Left lung (tissue), 10 donors: ENCODE results near the gene ANTXR2. TPM values are rescaled to one million over a fixed set of nuclear protein-coding genes. Genes with fewer than 3 reads are reported as not detected.

Experiments
- ATAC-seq: fragments of 200-7000 bp; cut with Tn5 transposase; one replicate; pipeline ENCODE4 v1.9.1; 2020; ENCODE audit warnings: moderate library complexity
- DNase-seq, 4 donors: peaks; one replicate each; pipeline ENCODE4 v3.0.0-alpha.2; 2013 to 2020
- H3K27ac ChIP-seq, 2 donors: fragments of 200-600 bp; sonication (generic) in 1 of 2; one replicate each; pipeline versions ENCODE4 v1.5.0 to v1.8.0; 2020 to 2021
- H3K27me3 ChIP-seq, 2 donors: fragments of 200-600 bp; sonication (generic) in 1 of 2; one replicate each; pipeline versions ENCODE4 v1.5.0 to v1.8.0; 2020 to 2021
- H3K36me3 ChIP-seq, 2 donors: fragments of 200-600 bp; sonication (generic) in 1 of 2; one replicate each; pipeline versions ENCODE4 v1.5.0 to v1.8.0; 2020 to 2021
- H3K4me1 ChIP-seq, 2 donors: fragments of 200-600 bp; one replicate each; pipeline ENCODE4 v1.8.0; 2021
- H3K4me3 ChIP-seq, 2 donors: fragments of 200-600 bp; sonication (generic) in 1 of 2; one replicate each; pipeline versions ENCODE4 v1.5.0 to v1.8.0; 2020 to 2021; ENCODE audit warnings: mild to moderate bottlenecking in 1 of 2
- H3K9me3 ChIP-seq, 2 donors: fragments of 200-600 bp; sonication (generic) in 1 of 2; one replicate each; pipeline versions ENCODE4 v1.5.0 to v1.8.0; 2020 to 2021
- CTCF ChIP-seq, 2 donors: fragments of 200-600 bp; sonication (generic) in 1 of 2; IDR thresholded peaks; one replicate each; pipeline versions ENCODE4 v1.5.0 to v1.8.0; 2021; ENCODE audit warnings: antibody characterized with exemption in 2 of 2
- intact Hi-C, 2 donors: fragments of 100-400 bp; cut with DNase I; formaldehyde crosslinking; loops; one replicate each; pipeline versions ENCODE4 v1.11.2 to v1.14.2; 2022
- polyA plus RNA-seq, 6 donors: library from polyadenylated mRNA; unstranded; fragments of 120-200 nt; gene quantifications; one replicate each; pipeline ENCODE4 v1.2.1, GENCODE V29; 2013; ENCODE audit not compliant: insufficient read length in 6 of 6
- total RNA-seq, 2 donors: library from RNA; stranded (reverse); fragmentation: NEBNext Ultra II Directional; extraction: Animal tissue kit (Norgen Biotek cat#: 25700); gene quantifications; one replicate each; pipeline ENCODE4 v1.2.1, GENCODE V29; 2021
- donor health status: DM: no; HTN: yes; CAD: no.
- donor health status: DM: no; HTN: no; CAD: no.

ANTXR2 gene
- total and polyA plus RNA-seq, 8 donors = 45.6 to 73.3 (median 66.1) TPM

GRCh38 chr4:80049813-80050534 lies 23.1 kb downstream of the ANTXR2 start:
- peaks cover 0 to 9% of the 10 kb centered on the region in 2 donors for H3K4me1 ChIP-seq
- peak; percentile 62 for ATAC-seq
- H3K36me3 ChIP-seq = peaks cover 0 to 25% of the 10 kb centered on the region in 2 donors
- DNase-seq = no peak
- intact Hi-C loops = no loop called here
- no peak for TF ChIP-seq CTCF (IDR thresholded peaks at IDR 0.05)
- no peaks in the 10 kb centered on the region for H3K9me3 ChIP-seq
- H3K27ac ChIP-seq = no peak overlapping the region
- no peaks in the 10 kb centered on the region for H3K27me3 ChIP-seq
- no peak overlapping the region for H3K4me3 ChIP-seq

GRCh38 chr4:80049402-80049801 lies 23.6 kb downstream of the ANTXR2 start:
- H3K9me3 ChIP-seq = no peaks in the 10 kb centered on the region
- intact Hi-C loops = no loop called here
- no peak overlapping the region for H3K27ac ChIP-seq
- no peak for ATAC-seq
- no peak for DNase-seq
- H3K4me1 ChIP-seq = peaks cover 0 to 9% of the 10 kb centered on the region in 2 donors
- H3K27me3 ChIP-seq = no peaks in the 10 kb centered on the region
- TF ChIP-seq CTCF (IDR thresholded peaks at IDR 0.05) = no peak
- H3K4me3 ChIP-seq = no peak overlapping the region
- peaks cover 0 to 20% of the 10 kb centered on the region in 2 donors for H3K36me3 ChIP-seq

DNA sequence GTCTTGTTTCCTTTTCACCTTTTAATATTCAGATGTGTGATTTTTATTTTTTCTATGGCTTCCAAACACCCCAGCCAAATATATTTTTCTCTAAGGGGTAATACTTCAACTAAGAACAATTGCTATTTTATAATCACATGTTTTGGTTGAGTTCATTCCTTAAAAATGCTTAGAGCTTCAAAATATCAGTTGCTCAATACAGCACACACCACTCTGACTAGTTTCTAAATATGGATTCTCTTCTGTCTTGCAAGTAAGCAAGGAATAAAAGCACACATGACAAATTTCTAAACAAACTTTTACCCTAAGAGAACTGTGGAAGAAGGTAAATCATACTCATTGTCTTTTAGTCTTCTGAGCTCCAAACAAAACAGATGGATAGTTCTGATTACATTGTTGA lies 27.2 kb downstream of the ANTXR2 start:
- peak overlapping the region in 1 of 2 donors; percentile 61 for H3K27ac ChIP-seq
- H3K36me3 ChIP-seq = peaks cover 0 to 18% of the 10 kb centered on the region in 2 donors
- ATAC-seq = peak; percentile 64
- no peaks in the 10 kb centered on the region for H3K27me3 ChIP-seq
- peak in 1 of 4 donors; percentile 10 for DNase-seq
- no peaks in the 10 kb centered on the region for H3K9me3 ChIP-seq
- intact Hi-C loops = no loop called here
- H3K4me3 ChIP-seq = no peak overlapping the region
- H3K4me1 ChIP-seq = peaks cover 0 to 9% of the 10 kb centered on the region in 2 donors
- no peak for TF ChIP-seq CTCF (IDR thresholded peaks at IDR 0.05)

DNA sequence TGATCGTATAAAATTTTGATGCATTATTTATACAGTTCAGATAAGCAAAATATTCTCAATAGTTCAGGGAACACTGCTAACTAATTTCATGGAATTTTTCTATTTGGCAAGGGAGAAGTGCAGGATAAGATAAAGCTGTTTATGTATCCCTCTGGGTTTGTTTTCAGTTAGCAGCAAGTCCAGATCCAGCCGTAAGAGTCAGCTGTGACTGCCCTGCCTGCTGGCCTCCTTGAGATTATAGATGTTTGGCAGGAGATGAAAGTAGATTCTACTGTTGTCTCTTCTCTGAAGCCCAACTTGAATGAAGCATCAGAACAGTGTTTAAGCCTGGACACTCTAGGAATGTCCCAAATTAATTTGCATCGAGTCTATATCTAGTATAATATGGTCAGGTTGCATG lies 29.5 kb downstream of the ANTXR2 start:
- ATAC-seq (no peak), DNase-seq (peak in 2 of 4 donors; percentile 35 to 47)
- Histone ChIP-seq H3K9me3 (no peaks in the 10 kb centered on the region), H3K4me1 (peaks cover 0 to 9% of the 10 kb centered on the region in 2 donors), H3K36me3 (peaks cover 0 to 7% of the 10 kb centered on the region in 2 donors), H3K4me3 (no peak overlapping the region), H3K27me3 (no peaks in the 10 kb centered on the region), H3K27ac (no peak overlapping the region)
- TF ChIP-seq CTCF (IDR thresholded peaks at IDR 0.05) = no peak
- intact Hi-C loops = no loop called here

DNA sequence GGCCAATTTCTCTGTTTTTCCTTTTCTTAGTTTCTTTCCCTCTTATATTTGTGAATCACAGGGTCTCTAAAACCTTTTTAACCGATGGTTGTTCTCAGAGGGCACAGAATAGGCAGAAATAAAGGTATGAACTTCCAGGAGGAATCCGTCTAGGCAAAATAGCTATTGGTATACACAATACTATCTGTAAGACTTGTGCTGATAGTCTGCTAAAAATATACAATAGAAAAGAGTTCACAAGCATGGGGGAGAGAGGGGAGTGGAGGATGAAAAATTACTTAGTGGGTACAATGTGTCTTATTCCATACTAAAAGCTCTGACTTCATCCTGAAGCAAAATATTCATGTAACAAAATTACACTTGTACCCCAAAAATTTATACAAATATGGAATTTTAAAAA lies 30.2 kb downstream of the ANTXR2 start:
- H3K9me3 ChIP-seq = no peaks in the 10 kb centered on the region
- no peak for TF ChIP-seq CTCF (IDR thresholded peaks at IDR 0.05)
- no peak overlapping the region for H3K27ac ChIP-seq
- intact Hi-C loops = no loop called here
- H3K36me3 ChIP-seq = peaks cover 0 to 7% of the 10 kb centered on the region in 2 donors
- no peak for ATAC-seq
- H3K27me3 ChIP-seq = no peaks in the 10 kb centered on the region
- no peak for DNase-seq
- peaks cover 0 to 10% of the 10 kb centered on the region in 2 donors for H3K4me1 ChIP-seq
- H3K4me3 ChIP-seq = no peak overlapping the region
